Measurements from ENCODE around the gene TEAD1. TPM values are rescaled to one million over a fixed set of nuclear protein-coding genes. Genes with fewer than 3 reads are reported as not detected.

The TEAD1 gene
- total RNA-seq, 2 donors from 2014 or later, result 47.9 to 87.0 TPM

DNA sequence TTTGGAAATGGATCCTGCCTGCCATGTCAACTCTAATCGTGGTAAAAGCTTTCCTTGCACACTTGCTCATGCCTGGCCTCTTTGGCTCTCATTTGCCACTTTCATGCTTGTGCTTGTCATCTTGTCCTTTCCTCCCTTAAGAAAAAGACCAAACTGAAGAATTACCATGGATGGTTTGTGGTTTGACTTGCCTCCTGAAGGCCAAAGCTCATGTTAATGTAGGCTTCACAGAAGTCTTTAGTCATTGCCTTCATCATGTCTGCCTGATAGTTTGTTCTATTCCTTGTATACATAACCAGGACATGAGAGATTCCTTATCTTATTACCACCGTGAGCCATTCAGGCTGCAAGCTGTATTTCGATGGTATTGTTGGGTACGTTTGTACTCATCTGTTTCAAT lies 17.3 kb downstream of the TEAD1 start:
- WGBS, result 20% methylated on average over 4 of the region's 4 CpGs
- Histone ChIP-seq H3K36me3 (no peaks in the 10 kb centered on the region), H3K27me3 (replicated peaks; ENCODE audit: insufficient read depth) (no peaks in the 10 kb centered on the region), H3K27ac (peak overlapping the region in 1 of 2 donors; percentile 85), H3K4me3 (no peak overlapping the region), H3K9me3 (no peaks in the 10 kb centered on the region), H3K4me1 (replicated peaks) (peaks cover 29% of the 10 kb centered on the region)
- TF ChIP-seq POLR2AphosphoS5 (IDR thresholded peaks at IDR 0.05), result peak; percentile 25
- TF ChIP-seq, protein P1, sequence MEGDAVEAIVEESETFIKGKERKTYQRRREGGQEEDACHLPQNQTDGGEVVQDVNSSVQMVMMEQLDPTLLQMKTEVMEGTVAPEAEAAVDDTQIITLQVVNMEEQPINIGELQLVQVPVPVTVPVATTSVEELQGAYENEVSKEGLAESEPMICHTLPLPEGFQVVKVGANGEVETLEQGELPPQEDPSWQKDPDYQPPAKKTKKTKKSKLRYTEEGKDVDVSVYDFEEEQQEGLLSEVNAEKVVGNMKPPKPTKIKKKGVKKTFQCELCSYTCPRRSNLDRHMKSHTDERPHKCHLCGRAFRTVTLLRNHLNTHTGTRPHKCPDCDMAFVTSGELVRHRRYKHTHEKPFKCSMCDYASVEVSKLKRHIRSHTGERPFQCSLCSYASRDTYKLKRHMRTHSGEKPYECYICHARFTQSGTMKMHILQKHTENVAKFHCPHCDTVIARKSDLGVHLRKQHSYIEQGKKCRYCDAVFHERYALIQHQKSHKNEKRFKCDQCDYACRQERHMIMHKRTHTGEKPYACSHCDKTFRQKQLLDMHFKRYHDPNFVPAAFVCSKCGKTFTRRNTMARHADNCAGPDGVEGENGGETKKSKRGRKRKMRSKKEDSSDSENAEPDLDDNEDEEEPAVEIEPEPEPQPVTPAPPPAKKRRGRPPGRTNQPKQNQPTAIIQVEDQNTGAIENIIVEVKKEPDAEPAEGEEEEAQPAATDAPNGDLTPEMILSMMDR (IDR thresholded peaks at IDR 0.05), result no peak
- intact Hi-C loops (cut with DNase I), result no loop called here
- no peak for DNase-seq (ENCODE audit: low spot score)

GRCh38 chr11:12692229-12693075 lies 18.2 kb downstream of the TEAD1 start:
- H3K9me3 ChIP-seq, result no peaks in the 10 kb centered on the region
- intact Hi-C loops (cut with DNase I), result no loop called here
- WGBS, result 28% methylated on average over 14 of the region's 14 CpGs
- no peak overlapping the region for H3K4me3 ChIP-seq
- peak overlapping the region; percentile 83 to 85 for H3K27ac ChIP-seq
- H3K4me1 ChIP-seq (replicated peaks), result peaks cover 29% of the 10 kb centered on the region
- no peaks in the 10 kb centered on the region for H3K36me3 ChIP-seq
- TF ChIP-seq, protein P1 (IDR thresholded peaks at IDR 0.05), result peak in 1 of 4 experiments; percentile 9
- TF ChIP-seq POLR2AphosphoS5 (IDR thresholded peaks at IDR 0.05) (peak; percentile 64), POLR2A (IDR thresholded peaks at IDR 0.05) (no peak)
- no peaks in the 10 kb centered on the region for H3K27me3 ChIP-seq (replicated peaks; ENCODE audit: insufficient read depth)
- peak; percentile 87 for DNase-seq (ENCODE audit: low spot score)

GRCh38 chr11:12693094-12693478 lies 18.9 kb downstream of the TEAD1 start:
- H3K36me3 ChIP-seq, result no peaks in the 10 kb centered on the region
- no peak overlapping the region for H3K4me3 ChIP-seq
- intact Hi-C loops (cut with DNase I), result no loop called here
- no peaks in the 10 kb centered on the region for H3K9me3 ChIP-seq
- TF ChIP-seq POLR2AphosphoS5 (IDR thresholded peaks at IDR 0.05), result no peak
- no peak for DNase-seq (ENCODE audit: low spot score)
- H3K27ac ChIP-seq, result peak overlapping the region; percentile 83 to 85
- H3K4me1 ChIP-seq (replicated peaks), result peaks cover 29% of the 10 kb centered on the region
- WGBS, result 46% methylated on average over 5 of the region's 5 CpGs
- no peaks in the 10 kb centered on the region for H3K27me3 ChIP-seq (replicated peaks; ENCODE audit: insufficient read depth)

DNA sequence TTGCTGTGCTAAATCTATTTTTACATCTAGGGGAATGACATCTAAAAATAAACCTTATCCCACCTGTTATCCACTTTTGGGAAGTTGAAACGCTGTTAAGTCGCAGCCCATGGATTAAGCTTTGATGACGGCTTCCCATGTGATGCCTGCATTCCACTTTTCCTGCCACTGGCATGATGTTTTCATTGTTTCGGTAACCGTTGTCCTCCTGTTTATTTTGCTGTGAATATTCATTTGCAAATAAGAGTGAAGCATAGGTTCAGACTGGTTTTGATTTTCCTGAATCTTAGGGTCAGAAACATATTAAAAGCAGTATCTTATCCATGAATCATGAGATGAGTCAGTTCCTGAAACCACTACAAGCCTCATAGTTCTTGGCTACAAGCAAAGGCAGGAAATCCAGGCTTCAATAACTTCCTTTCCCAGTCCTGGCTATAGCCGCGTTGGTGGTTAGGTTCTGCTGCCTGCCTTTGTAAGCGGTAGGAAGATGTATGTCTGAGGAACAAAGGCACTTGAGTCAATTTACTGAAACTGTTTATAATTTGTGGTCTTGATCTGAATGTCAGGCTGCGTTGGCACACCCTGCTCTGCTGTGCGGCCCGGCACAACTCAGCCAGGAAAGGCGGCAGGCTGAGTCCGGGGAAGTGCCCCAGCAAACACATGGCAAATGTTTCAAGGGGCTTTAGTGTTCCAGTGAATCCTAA lies 19.4 kb downstream of the TEAD1 start:
- no peaks in the 10 kb centered on the region for H3K9me3 ChIP-seq
- H3K4me3 ChIP-seq, result peak overlapping the region in 1 of 2 donors; percentile 18
- DNase-seq (ENCODE audit: low spot score), result peak; percentile 62
- peaks cover 29% of the 10 kb centered on the region for H3K4me1 ChIP-seq (replicated peaks)
- intact Hi-C loops (cut with DNase I), result no loop called here
- no peaks in the 10 kb centered on the region for H3K36me3 ChIP-seq
- H3K27me3 ChIP-seq (replicated peaks; ENCODE audit: insufficient read depth), result no peaks in the 10 kb centered on the region
- H3K27ac ChIP-seq, result peak overlapping the region; percentile 83 to 85
- WGBS, result 3% methylated on average over 13 of the region's 13 CpGs
- TF ChIP-seq POLR2A (IDR thresholded peaks at IDR 0.05), result no peak
- TF ChIP-seq, protein P1 (IDR thresholded peaks at IDR 0.05), result no peak
- peak; percentile 75 for TF ChIP-seq POLR2AphosphoS5 (IDR thresholded peaks at IDR 0.05)

- Histone ChIP-seq H3K27me3 (replicated peaks; ENCODE audit: insufficient read depth) (no peaks in the 10 kb centered on the region), H3K4me1 (replicated peaks) (peaks cover 29% of the 10 kb centered on the region), H3K27ac (peak overlapping the region; percentile 83 to 85), H3K4me3 (peak overlapping the region in 1 of 2 donors; percentile 18), H3K36me3 (no peaks in the 10 kb centered on the region), H3K9me3 (no peaks in the 10 kb centered on the region)
- intact Hi-C loops (cut with DNase I), result no loop called here
- DNase-seq (ENCODE audit: low spot score), result peak; percentile 40
- TF ChIP-seq POLR2AphosphoS5 (IDR thresholded peaks at IDR 0.05), result no peak
- TF ChIP-seq, protein P1 (IDR thresholded peaks at IDR 0.05), result no peak
- no peak for TF ChIP-seq POLR2A (IDR thresholded peaks at IDR 0.05)
- WGBS, result 4% methylated on average over 6 of the region's 6 CpGs
These were observed 19.9 kb downstream of the TEAD1 start for GRCh38 chr11:12694183-12694531.
